HepG2 (cell line): ENCODE data around the gene ALG9. TPM values are rescaled to one million over a fixed set of nuclear protein-coding genes. Genes with fewer than 3 reads are reported as not detected.
A peak's percentile ranks its signal among the peaks of the same experiment; 100 is the strongest.

ENCODE experiments used
- ARNTL ChIP-seq: sonication (generic); formaldehyde crosslinking; IDR thresholded peaks from 2 replicates; pipeline ENCODE4 v1.4.0; 2020; ENCODE audit warnings: mild to moderate bottlenecking, missing genetic modification reagents
- EP300 ChIP-seq, 3 experiments: sonication (generic) in 1 of 3; formaldehyde crosslinking in 1 of 3; IDR thresholded peaks; 2 replicates each; pipeline versions ENCODE4 v1.5.1 to v1.6.1; 2011 to 2020; ENCODE audit warnings: low read depth in 2 of 3, low read length in 2 of 3, borderline replicate concordance in 1 of 3, improper control_type of control experiment in 1 of 3, mild to moderate bottlenecking in 1 of 3, missing genetic modification reagents in 1 of 3, moderate library complexity in 1 of 3
- MIXL1 ChIP-seq: IDR thresholded peaks from 2 replicates; pipeline ENCODE4 v1.6.1; 2016
- PAXIP1 ChIP-seq: sonication (generic); formaldehyde crosslinking; conservative IDR thresholded peaks from 2 replicates; pipeline ENCODE4 v1.4.0; 2020; ENCODE audit warnings: mild to moderate bottlenecking, missing genetic modification reagents, moderate library complexity
- RXRB ChIP-seq: IDR thresholded peaks from 2 replicates; pipeline ENCODE4 v1.6.1; 2016; ENCODE audit warnings: borderline replicate concordance, missing genetic modification reagents, missing compliant biosample characterization
- TFDP1 ChIP-seq: IDR thresholded peaks from 2 replicates; pipeline ENCODE4 v1.6.1; 2016; ENCODE audit warnings: missing compliant biosample characterization, missing genetic modification reagents, borderline replicate concordance
- ZC3H13 ChIP-seq: sonication (generic); formaldehyde crosslinking; IDR thresholded peaks from 2 replicates; pipeline ENCODE4 v1.8.1; 2023; ENCODE audit warnings: mild to moderate bottlenecking, missing genetic modification reagents, moderate library complexity
- ZNF234 ChIP-seq: sonication (generic); formaldehyde crosslinking; conservative IDR thresholded peaks from 2 replicates; pipeline ENCODE4 v1.5.1; 2020; ENCODE audit warnings: mild to moderate bottlenecking, missing genetic modification reagents
- ZNF331 ChIP-seq: sonication (generic); formaldehyde crosslinking; IDR thresholded peaks from 2 replicates; pipeline ENCODE4 v1.4.0; 2020; ENCODE audit warnings: missing genetic modification reagents
- ZNF513 ChIP-seq: sonication (generic); formaldehyde crosslinking; conservative IDR thresholded peaks from 2 replicates; pipeline ENCODE4 v1.5.0; 2020; ENCODE audit warnings: missing genetic modification reagents
- ZNF607 ChIP-seq: sonication (generic); formaldehyde crosslinking; IDR thresholded peaks from 2 replicates; pipeline ENCODE4 v1.5.1; 2020; ENCODE audit warnings: missing genetic modification reagents, mild to moderate bottlenecking, borderline replicate concordance
- ZNF749 ChIP-seq: sonication (generic); formaldehyde crosslinking; IDR thresholded peaks from 2 replicates; pipeline ENCODE4 v1.8.0; 2022; ENCODE audit warnings: mild to moderate bottlenecking, missing genetic modification reagents, moderate library complexity, borderline replicate concordance
- polyA plus RNA-seq, 8 experiments: library from polyadenylated mRNA; depleted of rRNA in 3 of 8; stranded (reverse) in 7 of 8; unstranded in 1 of 8; fragments of >200 nt; fragmentation: Illumina TruSeq in 4 of 8; extraction: Trizol in 4 of 8; gene quantifications; 2 replicates each; pipeline versions ENCODE4 v1.2.1 to v1.2.3, GENCODE V29; 2011 to 2016; ENCODE audit warnings: low read depth in 4 of 8, missing spikeins in 1 of 8, mixed read lengths in 1 of 8; ENCODE audit not compliant: insufficient read depth in 1 of 8
- total RNA-seq, 5 experiments: library from RNA; depleted of rRNA; stranded (reverse); fragments of >200 nt; fragmentation: Illumina TruSeq; extraction: Trizol; gene quantifications; 2 replicates each; pipeline ENCODE4 v1.2.3, GENCODE V29; 2016; ENCODE audit warnings: low read depth in 1 of 5
- TF ChIP-seq, protein P1 (sequence below): sonication (generic); formaldehyde crosslinking; IDR thresholded peaks from 2 replicates; pipeline ENCODE4 v1.5.0; 2020; ENCODE audit warnings: mild to moderate bottlenecking, missing genetic modification reagents, borderline replicate concordance
- TF ChIP-seq, protein P2 (sequence below): sonication (generic); formaldehyde crosslinking; IDR thresholded peaks from 2 replicates; pipeline ENCODE4 v1.5.1; 2020; ENCODE audit warnings: mild to moderate bottlenecking, moderate library complexity, missing genetic modification reagents

ALG9 gene
- total and polyA plus RNA-seq, 2 of the 13 experiments (the other 11 are each of a cell fraction or from before 2014, with no cell fraction given) = 39.4 to 40.6 TPM

DNA sequence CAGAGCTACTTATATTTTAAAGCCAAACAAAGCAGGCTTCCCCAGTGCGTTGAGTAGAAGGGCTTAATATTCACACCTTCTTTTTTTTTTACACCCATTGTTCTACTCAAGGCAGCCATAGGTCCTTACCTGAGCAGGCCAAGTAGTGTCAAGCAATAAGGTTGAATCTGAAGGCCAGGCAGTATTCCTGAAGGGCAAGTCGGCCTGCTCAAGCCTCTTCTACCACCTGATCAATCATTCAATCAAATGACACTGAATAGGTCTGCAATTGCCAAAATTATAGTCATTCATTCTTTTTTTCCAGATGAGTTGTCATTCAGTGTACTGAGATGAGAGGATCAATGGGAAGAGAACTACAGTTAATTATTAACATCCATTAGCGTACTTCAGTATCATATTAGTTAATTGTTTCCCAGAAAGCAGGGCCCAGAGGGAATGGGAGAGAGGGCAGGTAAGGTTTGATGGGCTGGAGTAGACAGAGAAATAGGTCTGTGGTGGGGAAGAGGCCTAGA lies 93.3 kb downstream of the ALG9 start (continued):
- no peak for TF ChIP-seq ZNF513 (CRISPR knock-in tag)
- TF ChIP-seq ZNF607 (CRISPR knock-in tag) = peak; percentile 20; the same call in 1 of the 2 replicates
- TF ChIP-seq ZNF234 = no peak
- TF ChIP-seq EP300 (IDR thresholded peaks at IDR 0.05; ENCODE audit: low read depth in 2 of 2, low read length in 2 of 2) = 0 out of 4 replicates have a peak, but pooled peaks of 1 of the 2 experiments have one; percentile 11
- TF ChIP-seq EP300 (CRISPR knock-in tag; IDR thresholded peaks at IDR 0.05; ENCODE audit: borderline replicate concordance) = no peak
- TF ChIP-seq, protein P1, sequence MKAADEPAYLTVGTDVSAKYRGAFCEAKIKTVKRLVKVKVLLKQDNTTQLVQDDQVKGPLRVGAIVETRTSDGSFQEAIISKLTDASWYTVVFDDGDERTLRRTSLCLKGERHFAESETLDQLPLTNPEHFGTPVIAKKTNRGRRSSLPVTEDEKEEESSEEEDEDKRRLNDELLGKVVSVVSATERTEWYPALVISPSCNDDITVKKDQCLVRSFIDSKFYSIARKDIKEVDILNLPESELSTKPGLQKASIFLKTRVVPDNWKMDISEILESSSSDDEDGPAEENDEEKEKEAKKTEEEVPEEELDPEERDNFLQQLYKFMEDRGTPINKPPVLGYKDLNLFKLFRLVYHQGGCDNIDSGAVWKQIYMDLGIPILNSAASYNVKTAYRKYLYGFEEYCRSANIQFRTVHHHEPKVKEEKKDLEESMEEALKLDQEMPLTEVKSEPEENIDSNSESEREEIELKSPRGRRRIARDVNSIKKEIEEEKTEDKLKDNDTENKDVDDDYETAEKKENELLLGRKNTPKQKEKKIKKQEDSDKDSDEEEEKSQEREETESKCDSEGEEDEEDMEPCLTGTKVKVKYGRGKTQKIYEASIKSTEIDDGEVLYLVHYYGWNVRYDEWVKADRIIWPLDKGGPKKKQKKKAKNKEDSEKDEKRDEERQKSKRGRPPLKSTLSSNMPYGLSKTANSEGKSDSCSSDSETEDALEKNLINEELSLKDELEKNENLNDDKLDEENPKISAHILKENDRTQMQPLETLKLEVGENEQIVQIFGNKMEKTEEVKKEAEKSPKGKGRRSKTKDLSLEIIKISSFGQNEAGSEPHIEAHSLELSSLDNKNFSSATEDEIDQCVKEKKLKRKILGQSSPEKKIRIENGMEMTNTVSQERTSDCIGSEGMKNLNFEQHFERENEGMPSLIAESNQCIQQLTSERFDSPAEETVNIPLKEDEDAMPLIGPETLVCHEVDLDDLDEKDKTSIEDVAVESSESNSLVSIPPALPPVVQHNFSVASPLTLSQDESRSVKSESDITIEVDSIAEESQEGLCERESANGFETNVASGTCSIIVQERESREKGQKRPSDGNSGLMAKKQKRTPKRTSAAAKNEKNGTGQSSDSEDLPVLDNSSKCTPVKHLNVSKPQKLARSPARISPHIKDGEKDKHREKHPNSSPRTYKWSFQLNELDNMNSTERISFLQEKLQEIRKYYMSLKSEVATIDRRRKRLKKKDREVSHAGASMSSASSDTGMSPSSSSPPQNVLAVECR (CRISPR knock-in tag) = 0 out of 2 replicates have a peak, but pooled peaks have one; percentile 13
- no peak for TF ChIP-seq ZNF749 (CRISPR knock-in tag)
- TF ChIP-seq MIXL1 (CRISPR knock-in tag) = peak; percentile 77
- TF ChIP-seq ARNTL (CRISPR knock-in tag) = 0 out of 2 replicates have a peak, but pooled peaks have one; percentile 30
- TF ChIP-seq RXRB (CRISPR knock-in tag) = peak; percentile 53
- TF ChIP-seq TFDP1 (CRISPR knock-in tag) = no peak
- peak; percentile 20; the same call in 1 of the 2 replicates for TF ChIP-seq ZNF331 (CRISPR knock-in tag)
- peak; percentile 76 for TF ChIP-seq PAXIP1 (CRISPR knock-in tag)
- TF ChIP-seq ZC3H13 = 0 out of 2 replicates have a peak, but pooled peaks have one; percentile 36
- TF ChIP-seq, protein P2, sequence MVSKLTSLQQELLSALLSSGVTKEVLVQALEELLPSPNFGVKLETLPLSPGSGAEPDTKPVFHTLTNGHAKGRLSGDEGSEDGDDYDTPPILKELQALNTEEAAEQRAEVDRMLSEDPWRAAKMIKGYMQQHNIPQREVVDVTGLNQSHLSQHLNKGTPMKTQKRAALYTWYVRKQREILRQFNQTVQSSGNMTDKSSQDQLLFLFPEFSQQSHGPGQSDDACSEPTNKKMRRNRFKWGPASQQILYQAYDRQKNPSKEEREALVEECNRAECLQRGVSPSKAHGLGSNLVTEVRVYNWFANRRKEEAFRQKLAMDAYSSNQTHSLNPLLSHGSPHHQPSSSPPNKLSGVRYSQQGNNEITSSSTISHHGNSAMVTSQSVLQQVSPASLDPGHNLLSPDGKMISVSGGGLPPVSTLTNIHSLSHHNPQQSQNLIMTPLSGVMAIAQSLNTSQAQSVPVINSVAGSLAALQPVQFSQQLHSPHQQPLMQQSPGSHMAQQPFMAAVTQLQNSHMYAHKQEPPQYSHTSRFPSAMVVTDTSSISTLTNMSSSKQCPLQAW = peak; percentile 73
